Measurements from ENCODE around the gene AOPEP. TPM values are rescaled to one million over a fixed set of nuclear protein-coding genes. Genes with fewer than 3 reads are reported as not detected.

Gene AOPEP
- total RNA-seq, 4 donors from 2014 or later, result 149 to 306 (median 193) TPM

DNA sequence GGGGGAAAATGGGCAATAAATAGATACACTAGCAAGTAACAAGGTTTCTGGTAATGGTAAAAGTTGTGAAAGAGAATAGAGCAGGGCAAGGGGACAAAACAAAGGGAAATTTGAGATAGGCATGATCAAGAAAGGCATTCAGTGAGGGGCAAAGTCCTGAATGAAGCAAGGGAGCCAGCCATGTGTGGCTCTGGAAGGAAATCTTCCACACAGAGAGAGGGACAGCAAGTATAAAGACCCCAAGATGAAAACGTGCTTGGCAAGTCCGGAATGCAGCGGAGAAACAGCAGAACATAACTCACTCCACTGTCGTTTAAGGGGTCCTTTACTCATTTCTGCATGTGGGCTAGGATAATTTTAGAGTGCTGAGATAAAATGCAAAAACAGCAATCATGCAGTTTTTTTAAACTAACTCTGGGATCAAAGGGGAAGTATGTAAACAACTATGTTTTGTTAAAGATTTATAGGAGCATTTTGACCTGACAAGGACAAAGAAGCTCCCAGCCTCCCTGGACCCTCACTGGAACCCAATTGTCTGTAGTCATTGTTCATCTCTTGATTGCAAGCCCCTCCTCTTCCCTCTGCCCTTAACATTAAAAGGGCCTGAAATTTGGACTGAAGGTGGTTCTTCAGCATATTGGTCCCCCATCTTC is 22.9 kb upstream of the AOPEP start:
- Histone ChIP-seq H3K4me3 (no peak overlapping the region), H3K27me3 (no peaks in the 10 kb centered on the region), H3K27ac (no peak overlapping the region), H3K36me3 (no peaks in the 10 kb centered on the region), H3K4me1 (no peaks in the 10 kb centered on the region), H3K9me3 (no peaks in the 10 kb centered on the region)
- DNase-seq (ENCODE audit: low spot score in 2 of 2), result no peak
- TF ChIP-seq POLR2A (IDR thresholded peaks at IDR 0.05), result no peak
- TF ChIP-seq POLR2AphosphoS5 (IDR thresholded peaks at IDR 0.05), result no peak
- TF ChIP-seq EP300 (IDR thresholded peaks at IDR 0.05), result no peak
- TF ChIP-seq, protein P1, sequence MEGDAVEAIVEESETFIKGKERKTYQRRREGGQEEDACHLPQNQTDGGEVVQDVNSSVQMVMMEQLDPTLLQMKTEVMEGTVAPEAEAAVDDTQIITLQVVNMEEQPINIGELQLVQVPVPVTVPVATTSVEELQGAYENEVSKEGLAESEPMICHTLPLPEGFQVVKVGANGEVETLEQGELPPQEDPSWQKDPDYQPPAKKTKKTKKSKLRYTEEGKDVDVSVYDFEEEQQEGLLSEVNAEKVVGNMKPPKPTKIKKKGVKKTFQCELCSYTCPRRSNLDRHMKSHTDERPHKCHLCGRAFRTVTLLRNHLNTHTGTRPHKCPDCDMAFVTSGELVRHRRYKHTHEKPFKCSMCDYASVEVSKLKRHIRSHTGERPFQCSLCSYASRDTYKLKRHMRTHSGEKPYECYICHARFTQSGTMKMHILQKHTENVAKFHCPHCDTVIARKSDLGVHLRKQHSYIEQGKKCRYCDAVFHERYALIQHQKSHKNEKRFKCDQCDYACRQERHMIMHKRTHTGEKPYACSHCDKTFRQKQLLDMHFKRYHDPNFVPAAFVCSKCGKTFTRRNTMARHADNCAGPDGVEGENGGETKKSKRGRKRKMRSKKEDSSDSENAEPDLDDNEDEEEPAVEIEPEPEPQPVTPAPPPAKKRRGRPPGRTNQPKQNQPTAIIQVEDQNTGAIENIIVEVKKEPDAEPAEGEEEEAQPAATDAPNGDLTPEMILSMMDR (IDR thresholded peaks at IDR 0.05), result no peak
- 60% methylated on average over 4 of the region's 4 CpGs for WGBS

DNA sequence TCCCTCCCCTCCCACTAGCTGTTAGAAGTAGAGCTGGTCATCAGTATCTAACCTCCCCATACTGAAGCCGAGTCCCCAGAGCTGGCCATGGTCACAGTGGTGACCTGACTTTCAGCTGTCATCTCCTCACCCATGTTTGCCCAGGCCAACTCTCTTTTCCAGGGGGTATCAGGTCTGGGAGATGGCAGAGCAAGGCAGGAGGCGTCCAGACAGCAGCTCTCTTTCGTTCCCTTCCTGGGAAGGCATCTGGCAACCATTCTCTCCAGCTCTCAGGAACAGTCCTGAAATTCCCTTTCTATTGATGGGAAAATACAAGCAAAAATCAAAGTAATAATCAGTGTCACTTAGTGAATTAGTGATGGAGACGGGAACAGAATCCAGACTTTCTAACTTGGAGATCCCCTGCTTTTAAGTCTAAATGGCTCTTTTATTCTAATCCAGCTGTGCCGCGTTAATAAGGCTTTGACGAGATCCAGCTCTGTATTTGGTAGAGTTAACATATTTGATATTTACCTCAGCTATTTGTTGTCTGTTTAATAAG is 21.3 kb upstream of the AOPEP start:
- no peak for DNase-seq (ENCODE audit: low spot score in 2 of 2)
- H3K4me3 ChIP-seq, result no peak overlapping the region
- H3K4me1 ChIP-seq, result no peaks in the 10 kb centered on the region
- no peaks in the 10 kb centered on the region for H3K9me3 ChIP-seq
- no peak overlapping the region for H3K27ac ChIP-seq
- no peaks in the 10 kb centered on the region for H3K36me3 ChIP-seq
- no peak for TF ChIP-seq POLR2AphosphoS5 (IDR thresholded peaks at IDR 0.05)
- TF ChIP-seq, protein P1 (IDR thresholded peaks at IDR 0.05), result no peak
- TF ChIP-seq EP300 (IDR thresholded peaks at IDR 0.05), result no peak
- TF ChIP-seq POLR2A (IDR thresholded peaks at IDR 0.05), result no peak
- 77% methylated on average over 7 of the region's 7 CpGs for WGBS
- H3K27me3 ChIP-seq, result no peaks in the 10 kb centered on the region

DNA sequence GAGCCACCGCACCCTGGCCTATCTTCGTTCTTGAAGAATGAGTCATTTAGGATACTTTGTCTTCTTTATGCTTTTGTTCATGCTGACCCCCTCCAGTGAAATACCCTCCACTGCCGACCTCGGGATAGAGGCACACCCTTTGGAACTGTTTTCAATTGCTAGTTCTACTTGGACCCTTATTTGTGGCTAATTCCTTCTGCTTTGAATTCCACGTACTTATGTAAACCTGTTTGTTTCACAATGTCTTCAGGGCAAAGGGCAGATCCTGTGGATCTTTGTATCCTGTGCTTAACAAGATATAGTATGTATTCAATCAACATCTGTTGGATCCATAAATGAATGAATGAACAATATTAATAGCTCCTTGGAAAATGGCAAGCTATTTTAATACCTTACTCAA is 19.6 kb upstream of the AOPEP start:
- TF ChIP-seq POLR2A (IDR thresholded peaks at IDR 0.05), result no peak
- TF ChIP-seq, protein P1 (IDR thresholded peaks at IDR 0.05), result no peak
- no peak for TF ChIP-seq POLR2AphosphoS5 (IDR thresholded peaks at IDR 0.05)
- TF ChIP-seq EP300 (IDR thresholded peaks at IDR 0.05), result no peak
- no peaks in the 10 kb centered on the region for H3K9me3 ChIP-seq
- no peaks in the 10 kb centered on the region for H3K27me3 ChIP-seq
- no peaks in the 10 kb centered on the region for H3K36me3 ChIP-seq
- no peaks in the 10 kb centered on the region for H3K4me1 ChIP-seq
- 77% methylated on average over 5 of the region's 5 CpGs for WGBS
- H3K4me3 ChIP-seq, result no peak overlapping the region
- DNase-seq (ENCODE audit: low spot score in 2 of 2), result no peak
- no peak overlapping the region for H3K27ac ChIP-seq

DNA sequence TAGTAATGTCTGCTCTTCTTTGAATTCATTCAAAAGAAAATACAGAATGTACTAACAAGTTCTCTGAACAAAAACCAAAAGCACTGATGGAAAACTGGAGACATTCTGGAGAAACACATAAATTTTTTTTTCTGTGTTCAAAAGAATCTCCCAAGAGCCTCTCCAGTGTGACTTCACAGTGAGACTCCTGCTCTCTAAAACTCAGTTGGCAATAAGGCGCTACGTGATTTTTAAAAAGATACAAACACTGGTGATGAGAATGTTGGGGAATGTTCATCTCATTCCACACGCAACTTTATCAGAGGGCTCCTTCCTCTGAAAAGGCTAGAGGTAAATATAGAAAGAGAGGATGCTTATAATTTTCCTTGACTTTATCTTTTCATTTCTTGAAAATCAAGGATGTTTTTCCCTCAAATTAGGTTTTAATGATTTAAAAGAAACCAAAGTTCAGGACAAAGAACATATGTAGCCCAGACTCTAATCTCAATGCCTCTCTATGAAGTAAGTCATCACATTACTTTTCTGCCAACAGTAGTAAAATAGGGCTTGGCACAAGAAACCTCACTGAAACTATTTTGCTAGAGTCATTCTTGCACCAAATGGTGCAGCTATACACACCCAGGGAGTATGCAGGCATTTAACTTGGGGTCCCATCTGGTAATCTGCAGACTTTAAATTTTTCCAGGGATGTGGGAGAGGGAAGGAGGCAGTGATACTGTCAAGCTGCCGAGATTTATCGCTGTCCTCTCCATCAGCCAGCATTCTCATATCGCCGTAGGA is 12.9 kb upstream of the AOPEP start:
- 75% methylated on average over 7 of the region's 7 CpGs for WGBS
- TF ChIP-seq POLR2AphosphoS5 (IDR thresholded peaks at IDR 0.05) (no peak), POLR2A (IDR thresholded peaks at IDR 0.05) (no peak), EP300 (IDR thresholded peaks at IDR 0.05) (no peak)
- TF ChIP-seq, protein P1 (IDR thresholded peaks at IDR 0.05), result no peak
- Histone ChIP-seq H3K36me3 (no peaks in the 10 kb centered on the region), H3K27me3 (no peaks in the 10 kb centered on the region), H3K4me1 (no peaks in the 10 kb centered on the region), H3K4me3 (no peak overlapping the region), H3K27ac (no peak overlapping the region), H3K9me3 (no peaks in the 10 kb centered on the region)
- no peak for DNase-seq (ENCODE audit: low spot score in 2 of 2)

DNA sequence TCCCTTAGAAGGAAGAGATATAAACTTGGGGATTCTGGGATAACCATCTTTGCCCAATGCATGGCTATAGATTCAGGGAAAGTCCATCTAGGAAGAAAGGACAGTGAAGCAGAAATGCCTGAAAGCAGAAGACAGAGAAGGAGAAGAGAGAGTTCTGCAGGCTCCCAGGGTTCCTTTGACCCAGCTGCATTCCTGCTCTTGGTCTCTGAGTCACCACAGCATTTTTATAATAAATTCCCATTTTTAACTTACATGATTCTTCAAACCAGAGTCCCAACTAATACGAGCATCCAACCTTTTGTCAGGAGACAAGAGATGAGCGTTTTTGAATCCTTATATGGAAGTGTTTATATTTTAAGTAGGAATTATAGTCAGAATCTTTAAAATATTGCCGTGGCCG is 12.0 kb upstream of the AOPEP start:
- no peak for DNase-seq (ENCODE audit: low spot score in 2 of 2)
- TF ChIP-seq EP300 (IDR thresholded peaks at IDR 0.05) (no peak), POLR2AphosphoS5 (IDR thresholded peaks at IDR 0.05) (no peak), POLR2A (IDR thresholded peaks at IDR 0.05) (no peak)
- TF ChIP-seq, protein P1 (IDR thresholded peaks at IDR 0.05), result no peak
- H3K27ac ChIP-seq, result no peak overlapping the region

More for the DNA sequence above, 12.0 kb upstream of the AOPEP start:
- no peaks in the 10 kb centered on the region for H3K36me3 ChIP-seq
- no peaks in the 10 kb centered on the region for H3K27me3 ChIP-seq
- H3K9me3 ChIP-seq, result no peaks in the 10 kb centered on the region
- no peaks in the 10 kb centered on the region for H3K4me1 ChIP-seq
- WGBS, result 88% methylated on average over 4 of the region's 4 CpGs
- H3K4me3 ChIP-seq, result no peak overlapping the region

All from suprapubic skin (tissue), 4 donors.